Activated T-cell treated with anti-CD3 and anti-CD28 coated beads, Interleukin-2, amount 50 U/mL, for 1 hour (primary cell): ENCODE data around the gene ARL5B.

ENCODE experiments used
- DNase-seq: peaks from one replicate; pipeline ENCODE4 v3.0.0-alpha.2; 2020

Gene ARL5B

GRCh38 chr10:18659819-18660535, 746 bp downstream of the ARL5B start:
- no peak for DNase-seq

DNA sequence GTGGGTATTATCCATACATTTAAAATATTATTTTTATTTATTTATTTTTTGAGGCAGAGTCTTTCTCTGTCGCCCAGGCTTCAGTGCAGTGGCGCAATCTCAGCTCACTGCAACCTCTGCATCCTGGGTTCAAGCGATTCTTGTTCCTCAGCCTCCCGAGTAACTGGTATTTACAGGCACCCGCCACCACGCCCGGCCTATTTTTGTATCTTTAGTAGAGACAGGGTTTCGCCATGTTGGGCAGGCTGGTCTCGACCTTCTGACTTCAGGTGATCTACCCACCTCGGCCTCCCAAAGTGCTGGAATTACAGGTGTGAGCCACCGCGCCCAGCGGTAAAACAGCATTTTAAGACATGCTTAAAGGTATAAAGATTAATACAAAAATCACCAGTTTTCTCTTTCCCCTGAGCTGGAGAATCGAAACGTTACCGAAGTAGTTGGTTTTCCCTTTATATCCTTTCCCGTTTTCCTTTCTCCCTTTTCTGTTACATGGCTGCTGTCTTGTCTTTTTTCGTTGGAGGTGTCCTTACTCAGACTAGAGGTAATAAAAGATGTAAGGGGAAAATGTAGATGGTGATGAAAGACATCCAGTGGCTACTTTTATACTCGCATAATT, 1.7 kb downstream of the ARL5B start:
- no peak for DNase-seq

- DNase-seq = no peak
Measured at GRCh38 chr10:18664841-18665478, 5.7 kb downstream of the ARL5B start.

DNA sequence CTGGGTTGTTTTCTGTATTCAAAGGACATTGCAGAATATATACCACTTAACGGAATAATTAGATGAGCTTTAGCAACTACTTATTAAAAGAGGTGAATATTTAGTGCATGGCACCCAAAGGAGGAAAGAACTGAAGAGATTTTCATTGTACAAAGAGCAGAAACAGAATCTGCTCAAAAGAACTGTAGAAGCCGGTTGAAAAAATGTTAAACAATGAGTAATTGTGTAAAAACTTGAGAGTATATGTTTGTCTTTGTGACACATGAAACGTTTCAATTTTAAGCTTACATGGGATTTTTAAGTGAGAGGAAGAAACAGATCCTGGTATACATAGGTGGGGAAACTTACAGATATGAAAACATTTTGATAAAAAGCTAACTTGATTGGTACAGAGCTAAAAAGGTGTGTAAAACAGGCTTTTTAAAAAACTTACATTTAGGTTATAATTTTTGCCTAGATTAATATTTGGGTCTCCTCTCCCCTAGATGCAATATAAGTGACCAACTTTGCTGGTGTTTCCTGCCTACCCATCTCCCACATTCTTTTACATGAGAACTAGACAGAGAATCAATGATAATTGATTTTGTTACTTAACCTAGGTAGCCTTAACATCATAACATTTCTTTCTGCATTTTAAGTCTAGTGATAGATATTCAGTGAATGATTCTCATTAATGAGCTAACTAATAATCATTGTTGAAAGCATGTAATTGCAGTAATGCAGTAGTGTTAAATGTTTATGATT, 6.8 kb downstream of the ARL5B start:
- no peak for DNase-seq

- DNase-seq = no peak
Measured at GRCh38 chr10:18666810-18667209, 7.6 kb downstream of the ARL5B start.

- no peak for DNase-seq
Measured at GRCh38 chr10:18668026-18668425, 8.8 kb downstream of the ARL5B start.

DNA sequence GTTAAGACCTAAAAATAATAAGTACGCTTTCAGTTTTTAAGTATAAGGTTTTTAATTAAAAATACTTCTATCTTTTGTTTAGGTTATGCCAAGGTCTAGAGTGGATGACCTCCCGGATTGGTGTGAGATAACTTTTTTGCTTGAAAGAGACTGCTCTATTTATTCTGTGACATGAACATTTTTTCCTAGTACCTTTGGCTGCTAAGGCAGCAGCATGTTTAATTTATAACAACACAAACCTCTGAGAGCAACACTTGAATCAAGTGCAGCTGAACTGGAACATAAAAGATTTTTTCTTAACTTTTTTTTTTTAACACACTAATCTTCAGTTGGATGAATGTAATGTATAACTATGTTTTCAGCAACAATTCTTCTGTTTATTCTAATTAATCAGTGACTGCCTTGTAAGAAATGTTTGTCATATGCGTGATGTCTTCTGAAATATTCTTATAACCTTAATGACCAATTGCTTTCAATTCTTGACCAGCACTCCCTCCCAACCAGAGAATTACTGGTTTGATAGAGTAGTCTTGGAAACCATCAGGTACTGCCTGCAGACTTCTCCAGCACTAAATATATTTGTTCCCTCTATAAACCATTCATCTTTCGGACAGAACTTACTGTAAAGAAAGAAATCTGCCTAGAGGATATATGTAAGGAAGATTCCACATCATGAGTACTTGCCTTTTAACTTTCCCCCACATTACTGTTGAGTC, 16.0 kb downstream of the ARL5B start:
- no peak for DNase-seq

GRCh38 chr10:18680754-18681153, 21.5 kb downstream of the ARL5B start:
- no peak for DNase-seq

- DNase-seq = no peak
Measured at GRCh38 chr10:18681366-18681765, 22.1 kb downstream of the ARL5B start.

- no peak for DNase-seq
Measured at GRCh38 chr10:18681971-18682411, 22.8 kb downstream of the ARL5B start.

- no peak for DNase-seq
Measured at GRCh38 chr10:18683427-18683826, 24.2 kb downstream of the ARL5B start.

- DNase-seq = no peak
Measured at GRCh38 chr10:18684416-18684815, 25.2 kb downstream of the ARL5B start.

GRCh38 chr10:18684953-18685352, 25.7 kb downstream of the ARL5B start:
- DNase-seq = no peak

- DNase-seq = no peak
Measured at GRCh38 chr10:18685555-18685954, 26.3 kb downstream of the ARL5B start.

- DNase-seq = no peak
Measured at GRCh38 chr10:18687195-18687594, 28.0 kb downstream of the ARL5B start.

DNA sequence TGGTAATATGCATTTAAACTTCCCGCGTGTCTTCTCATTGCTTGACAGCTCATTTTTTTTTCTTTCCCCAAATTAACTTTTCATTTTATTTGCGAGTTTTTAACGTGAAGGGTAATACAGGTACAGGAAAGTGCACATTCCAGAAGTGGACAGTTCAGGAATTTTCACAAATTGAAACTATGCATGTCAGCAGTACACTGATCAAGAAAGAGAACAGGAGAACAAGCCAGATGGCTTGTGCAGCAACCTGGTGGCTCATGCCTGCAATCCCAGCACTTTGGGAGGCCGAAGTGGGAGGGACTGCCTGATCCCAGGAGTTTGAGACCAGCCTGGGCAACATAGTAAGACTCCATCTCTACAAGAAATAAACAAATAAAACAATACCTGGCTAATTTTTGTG, 28.5 kb downstream of the ARL5B start:
- no peak for DNase-seq

DNA sequence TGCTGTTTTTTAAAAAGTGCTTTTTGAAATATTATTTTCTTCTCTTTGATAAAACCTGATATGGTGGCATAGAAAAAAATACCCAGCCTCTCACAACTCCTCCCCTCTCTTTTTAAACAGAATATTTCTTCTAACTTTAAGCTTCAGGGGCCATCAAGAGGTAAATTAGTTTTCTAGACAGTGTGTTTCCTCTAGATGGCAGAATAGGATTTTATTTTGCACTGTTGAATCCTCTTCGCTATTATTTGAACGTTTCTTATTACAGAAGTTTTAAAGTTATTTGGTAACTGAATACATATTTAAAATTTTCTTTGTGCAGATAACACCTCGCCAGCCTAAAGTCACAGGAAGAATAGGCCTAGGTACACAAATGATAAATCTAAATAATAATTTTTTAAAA, 30.3 kb downstream of the ARL5B start:
- no peak for DNase-seq

DNA sequence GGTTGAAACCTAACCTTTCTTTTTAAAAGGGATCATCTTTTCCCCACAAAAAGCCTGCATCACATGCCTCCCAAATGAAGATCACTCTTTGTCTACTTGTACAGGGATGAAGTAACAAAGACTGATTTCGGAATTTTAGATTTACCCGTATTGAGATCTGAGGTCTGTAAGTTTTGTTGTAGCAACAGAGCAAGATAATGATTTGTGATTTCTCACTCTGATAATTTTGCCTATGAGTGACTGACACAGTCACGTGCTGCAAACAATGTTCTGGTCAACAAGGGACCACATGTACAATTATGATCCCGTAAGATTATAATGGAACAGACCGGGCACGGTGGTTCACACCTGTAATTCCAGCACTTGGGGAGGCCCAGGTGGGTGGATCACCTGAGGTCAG, 31.3 kb downstream of the ARL5B start:
- DNase-seq = no peak

DNA sequence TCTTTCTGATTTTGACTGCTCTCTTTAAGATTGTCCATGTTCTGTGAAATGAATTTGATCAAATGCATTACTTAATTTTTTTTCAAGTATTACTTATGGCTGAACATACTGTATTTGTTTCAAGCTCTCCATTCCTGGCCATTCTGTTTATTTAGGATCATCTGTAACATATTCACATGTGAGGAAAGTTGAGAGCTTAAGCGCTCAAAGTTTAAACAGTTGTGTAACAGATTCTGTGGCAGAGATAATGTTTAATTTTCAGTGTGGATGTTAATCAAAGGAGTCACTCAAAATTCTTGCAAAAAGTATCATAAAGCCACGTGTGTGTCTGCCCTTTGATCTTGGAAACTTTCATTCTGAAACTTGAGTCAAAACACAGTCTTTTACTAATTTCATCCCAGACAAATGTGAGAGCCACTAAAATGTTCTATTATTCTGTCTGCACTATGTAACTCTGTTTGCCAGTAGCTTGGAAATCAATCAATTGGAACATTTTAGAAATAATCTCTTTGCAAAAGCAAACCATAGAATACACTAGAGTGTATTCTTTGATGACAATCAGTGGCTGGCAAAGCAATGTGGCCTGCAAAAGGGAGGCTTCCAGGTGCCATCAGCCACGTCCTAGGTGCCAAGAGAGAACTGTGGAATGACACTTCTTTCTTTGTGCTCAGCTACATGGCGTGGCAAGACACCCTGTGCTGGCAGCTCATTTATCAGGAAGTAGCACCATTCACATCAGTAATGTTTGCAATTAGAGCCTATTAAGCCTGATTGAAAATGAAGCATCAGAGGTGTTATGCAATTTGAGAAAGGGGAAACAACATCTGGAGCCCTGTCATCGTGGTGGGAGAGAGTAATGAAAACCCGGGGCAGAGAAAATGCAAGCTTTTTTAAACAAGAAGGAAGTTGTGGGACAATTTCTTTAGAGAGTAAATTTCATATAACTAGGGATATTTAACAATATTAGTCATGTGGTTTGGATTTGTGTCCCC, 40.9 kb downstream of the ARL5B start:
- DNase-seq = no peak

GRCh38 chr10:18703521-18703920, 44.3 kb downstream of the ARL5B start:
- no peak for DNase-seq

- no peak for DNase-seq
Measured at GRCh38 chr10:18710201-18710653, 51.0 kb downstream of the ARL5B start.

- no peak for DNase-seq
Measured at GRCh38 chr10:18713077-18713476, 53.8 kb downstream of the ARL5B start.
